Type B pancreatic cell (in vitro differentiated cells): Measurements from ENCODE around the gene JUND. TPM values are rescaled to one million over a fixed set of nuclear protein-coding genes. Genes with fewer than 3 reads are reported as not detected.

ENCODE experiments used
- DNase-seq: peaks from one replicate; pipeline ENCODE4 v3.0.0; 2021; ENCODE audit warnings: mixed read lengths; ENCODE audit not compliant: unreplicated experiment; ENCODE audit errors: extremely low spot score
- H3K27ac Mint-ChIP-seq: 2 replicates; pipeline ENCODE4 v1.8.0; 2021; ENCODE audit warnings: mild to moderate bottlenecking, mixed read lengths
- H3K27me3 Mint-ChIP-seq: 2 replicates; pipeline ENCODE4 v1.8.0; 2021; ENCODE audit warnings: mixed read lengths
- H3K36me3 Mint-ChIP-seq: 2 replicates; pipeline ENCODE4 v1.8.0; 2021; ENCODE audit warnings: mixed read lengths
- H3K4me1 Mint-ChIP-seq: one replicate; pipeline ENCODE4 v1.8.0; 2021; ENCODE audit warnings: mixed read lengths; ENCODE audit not compliant: unreplicated experiment
- H3K4me3 Mint-ChIP-seq: 2 replicates; pipeline ENCODE4 v1.8.0; 2021; ENCODE audit warnings: mild to moderate bottlenecking, mixed read lengths
- H3K9me3 Mint-ChIP-seq: 2 replicates; pipeline ENCODE4 v1.8.0; 2021; ENCODE audit warnings: mixed read lengths
- CTCF ChIP-seq: fragments of 200-600 bp; sonication (generic); conservative IDR thresholded peaks from 2 replicates; pipeline ENCODE4 v1.5.0; 2021; ENCODE audit warnings: antibody characterized with exemption, mild to moderate bottlenecking
- total RNA-seq: library from RNA; stranded (reverse); gene quantifications from 2 replicates; pipeline ENCODE4 v1.2.1, GENCODE V29; 2021; ENCODE audit warnings: low replicate concordance

The JUND gene
- total RNA-seq, 1 donor from 2014 or later, result 126 TPM

GRCh38 chr19:18265582-18265981, 15.8 kb downstream of the JUND start:
- H3K27ac Mint-ChIP-seq, result peak overlapping the region; percentile 16
- H3K4me1 Mint-ChIP-seq, result no peaks in the 10 kb centered on the region
- no peak for DNase-seq
- no peaks in the 10 kb centered on the region for H3K9me3 Mint-ChIP-seq
- peaks cover 11% of the 10 kb centered on the region for H3K36me3 Mint-ChIP-seq
- H3K4me3 Mint-ChIP-seq, result no peak overlapping the region
- H3K27me3 Mint-ChIP-seq, result no peaks in the 10 kb centered on the region
- TF ChIP-seq CTCF, result no peak

GRCh38 chr19:18264971-18265540, 16.4 kb downstream of the JUND start:
- Mint-ChIP-seq H3K27ac (no peak overlapping the region), H3K4me3 (no peak overlapping the region), H3K4me1 (no peaks in the 10 kb centered on the region), H3K36me3 (peaks cover 11% of the 10 kb centered on the region), H3K9me3 (no peaks in the 10 kb centered on the region), H3K27me3 (no peaks in the 10 kb centered on the region)
- DNase-seq, result no peak
- no peak for TF ChIP-seq CTCF

- Mint-ChIP-seq H3K27me3 (no peaks in the 10 kb centered on the region), H3K36me3 (peaks cover 11% of the 10 kb centered on the region), H3K27ac (no peak overlapping the region), H3K4me1 (no peaks in the 10 kb centered on the region), H3K9me3 (no peaks in the 10 kb centered on the region), H3K4me3 (no peak overlapping the region)
- no peak for TF ChIP-seq CTCF
- DNase-seq, result no peak
These were observed 17.1 kb downstream of the JUND start for GRCh38 chr19:18264137-18264854.

GRCh38 chr19:18263324-18264136, 17.9 kb downstream of the JUND start:
- H3K27me3 Mint-ChIP-seq, result no peaks in the 10 kb centered on the region

GRCh38 chr19:18262917-18263316, 18.5 kb downstream of the JUND start:
- Mint-ChIP-seq H3K36me3 (peaks cover 6% of the 10 kb centered on the region), H3K27me3 (no peaks in the 10 kb centered on the region), H3K9me3 (no peaks in the 10 kb centered on the region), H3K27ac (no peak overlapping the region), H3K4me1 (no peaks in the 10 kb centered on the region), H3K4me3 (no peak overlapping the region)
- no peak for DNase-seq
- TF ChIP-seq CTCF, result no peak

More at GRCh38 chr19:18263324-18264136, 17.9 kb downstream of the JUND start:
- Mint-ChIP-seq H3K36me3 (peaks cover 11% of the 10 kb centered on the region), H3K4me3 (no peak overlapping the region), H3K27ac (no peak overlapping the region), H3K4me1 (no peaks in the 10 kb centered on the region), H3K9me3 (no peaks in the 10 kb centered on the region)
- TF ChIP-seq CTCF, result no peak
- DNase-seq, result no peak
